ENCODE data around the gene SSC5D. TPM values are rescaled to one million over a fixed set of nuclear protein-coding genes. Genes with fewer than 3 reads are reported as not detected.
"Not testable (repeated sequence)": the region's sequence is repeated elsewhere in the genome, so short reads cannot be mapped to it uniquely, and the experiment has no call there.

SSC5D gene
- total RNA-seq, 1 experiment from 2014 or later = 0.14 TPM

- in situ Hi-C loops (cut with HindIII; ENCODE audit: low pct_unique_long_range_greater_than_20kb, low sequenced_read_pairs) = no loop called here
- no peak for DNase-seq (ENCODE audit: low read depth)
Observed at GRCh38 chr19:55520691-55521292, 32.6 kb downstream of the SSC5D start.

- no peak for DNase-seq (ENCODE audit: low read depth)
- in situ Hi-C loops (cut with HindIII; ENCODE audit: low pct_unique_long_range_greater_than_20kb, low sequenced_read_pairs) = no loop called here
Observed at GRCh38 chr19:55525289-55526101, 37.3 kb downstream of the SSC5D start.

- DNase-seq (ENCODE audit: low read depth) = peak; percentile 96
Observed at GRCh38 chr19:55526216-55527196, 38.3 kb downstream of the SSC5D start.

GRCh38 chr19:55527197-55528029, 39.2 kb downstream of the SSC5D start:
- DNase-seq (ENCODE audit: low read depth) = no peak
- in situ Hi-C loops (cut with HindIII; ENCODE audit: low pct_unique_long_range_greater_than_20kb, low sequenced_read_pairs) = no loop called here

More at GRCh38 chr19:55526216-55527196, 38.3 kb downstream of the SSC5D start:
- in situ Hi-C loops (cut with HindIII; ENCODE audit: low pct_unique_long_range_greater_than_20kb, low sequenced_read_pairs) = no loop called here

GRCh38 chr19:55528030-55528803, 40.0 kb downstream of the SSC5D start:
- no peak for DNase-seq (ENCODE audit: low read depth)
- in situ Hi-C loops (cut with HindIII; ENCODE audit: low pct_unique_long_range_greater_than_20kb, low sequenced_read_pairs) = no loop called here

- DNase-seq (ENCODE audit: low read depth) = no peak
- in situ Hi-C loops (cut with HindIII; ENCODE audit: low pct_unique_long_range_greater_than_20kb, low sequenced_read_pairs) = no loop called here
Observed at GRCh38 chr19:55529636-55530234, 41.5 kb downstream of the SSC5D start.

GRCh38 chr19:55530996-55531395, 42.8 kb downstream of the SSC5D start:
- in situ Hi-C loops (cut with HindIII; ENCODE audit: low pct_unique_long_range_greater_than_20kb, low sequenced_read_pairs) = no loop called here
- no peak for DNase-seq (ENCODE audit: low read depth)

- in situ Hi-C loops (cut with HindIII; ENCODE audit: low pct_unique_long_range_greater_than_20kb, low sequenced_read_pairs); DNase-seq (ENCODE audit: low read depth): not testable (repeated sequence)
Observed at GRCh38 chr19:55534280-55534679, 46.0 kb downstream of the SSC5D start.

GRCh38 chr19:55535173-55535964, 47.1 kb downstream of the SSC5D start:
- no peak for DNase-seq (ENCODE audit: low read depth)
- in situ Hi-C loops (cut with HindIII; ENCODE audit: low pct_unique_long_range_greater_than_20kb, low sequenced_read_pairs) = no loop called here

- in situ Hi-C loops (cut with HindIII; ENCODE audit: low pct_unique_long_range_greater_than_20kb, low sequenced_read_pairs) = no loop called here
- DNase-seq (ENCODE audit: low read depth) = no peak
Observed at GRCh38 chr19:55535965-55536350, 47.7 kb downstream of the SSC5D start.

GRCh38 chr19:55536366-55536765, 48.1 kb downstream of the SSC5D start:
- no peak for DNase-seq (ENCODE audit: low read depth)
- in situ Hi-C loops (cut with HindIII; ENCODE audit: low pct_unique_long_range_greater_than_20kb, low sequenced_read_pairs) = no loop called here

- in situ Hi-C loops (cut with HindIII; ENCODE audit: low pct_unique_long_range_greater_than_20kb, low sequenced_read_pairs) = no loop called here
- DNase-seq (ENCODE audit: low read depth) = no peak
Observed at GRCh38 chr19:55536951-55537740, 48.9 kb downstream of the SSC5D start, which contains the start of gene SBK2. Gene SBK2 (minus strand): TSS chr19:55537133. CDS start chr19:55536294, 839 bp downstream.

- in situ Hi-C loops (cut with HindIII; ENCODE audit: low pct_unique_long_range_greater_than_20kb, low sequenced_read_pairs) = no loop called here
- no peak for DNase-seq (ENCODE audit: low read depth)
Observed at GRCh38 chr19:55537741-55538111, 49.5 kb downstream of the SSC5D start.

- in situ Hi-C loops (cut with HindIII; ENCODE audit: low pct_unique_long_range_greater_than_20kb, low sequenced_read_pairs) = no loop called here
- no peak for DNase-seq (ENCODE audit: low read depth)
Observed at GRCh38 chr19:55538132-55538531, 49.9 kb downstream of the SSC5D start.
